SK-N-SH treated with all-trans-retinoic acid at 6 μM for 48 hours (cell line): ENCODE results near the gene CAMK2B.

Source experiments
- ATAC-seq: fragments of 200-7000 bp; cut with Tn5 transposase; 3 replicates; pipeline ENCODE4 v1.9.1; 2020; ENCODE audit warnings: mild to moderate bottlenecking, moderate library complexity
- ARNTL ChIP-seq: fragments of 450-650 bp; formaldehyde crosslinking; IDR thresholded peaks from 2 replicates; pipeline ENCODE4 v1.5.0; 2020; ENCODE audit warnings: low read depth, mild to moderate bottlenecking, moderate library complexity, borderline replicate concordance
- CREB5 ChIP-seq: fragments of 250-450 bp; sonication (Bioruptor Pico); IDR thresholded peaks from 2 replicates; pipeline ENCODE4 v1.5.1; 2020; ENCODE audit warnings: low read depth, mild to moderate bottlenecking, moderate library complexity
- CSDC2 ChIP-seq: fragments of 250-450 bp; sonication (Bioruptor Pico); IDR thresholded peaks from 2 replicates; pipeline ENCODE4 v1.5.0; 2020; ENCODE audit warnings: mild to moderate bottlenecking, moderate library complexity
- CSRNP3 ChIP-seq: fragments of 250-450 bp; sonication (Bioruptor Pico); IDR thresholded peaks from 2 replicates; pipeline ENCODE4 v1.5.1; 2021; ENCODE audit warnings: mild to moderate bottlenecking, moderate library complexity
- ESRRG ChIP-seq: fragments of 250-450 bp; sonication (Bioruptor Pico); IDR thresholded peaks from 2 replicates; pipeline ENCODE4 v1.6.1; 2021; ENCODE audit warnings: mild to moderate bottlenecking
- GLIS3 ChIP-seq: fragments of 250-450 bp; sonication (Bioruptor Pico); IDR thresholded peaks from 2 replicates; pipeline ENCODE4 v1.5.0; 2020; ENCODE audit warnings: mild to moderate bottlenecking, moderate library complexity
- ISL1 ChIP-seq: fragments of 250-450 bp; sonication (Bioruptor Pico); IDR thresholded peaks from 2 replicates; pipeline ENCODE4 v2.1.2; 2022; ENCODE audit warnings: mild to moderate bottlenecking, moderate library complexity
- OSR1 ChIP-seq: fragments of 250-450 bp; sonication (Bioruptor Pico); IDR thresholded peaks from 2 replicates; pipeline ENCODE4 v1.8.0; 2022; ENCODE audit warnings: moderate library complexity, mild to moderate bottlenecking, inconsistent platforms
- PATZ1 ChIP-seq: fragments of 250-450 bp; sonication (Bioruptor Pico); IDR thresholded peaks from 2 replicates; pipeline ENCODE4 v1.8.0; 2020; ENCODE audit warnings: mild to moderate bottlenecking, moderate library complexity, borderline replicate concordance
- POU6F1 ChIP-seq: fragments of 250-450 bp; sonication (Bioruptor Pico); IDR thresholded peaks from 2 replicates; pipeline ENCODE4 v1.8.0; 2021; ENCODE audit warnings: low read depth, mild to moderate bottlenecking, moderate library complexity, borderline replicate concordance
- PPARA ChIP-seq: fragments of 250-450 bp; sonication (Bioruptor Pico); IDR thresholded peaks from 2 replicates; pipeline ENCODE4 v1.5.0; 2020; ENCODE audit warnings: mild to moderate bottlenecking, borderline replicate concordance
- RARB ChIP-seq: fragments of 250-450 bp; sonication (Bioruptor Pico); IDR thresholded peaks from 2 replicates; pipeline ENCODE4 v1.8.0; 2021; ENCODE audit warnings: mild to moderate bottlenecking, moderate library complexity
- SNAI2 ChIP-seq: fragments of 250-450 bp; sonication (Bioruptor Pico); IDR thresholded peaks from 2 replicates; pipeline ENCODE4 v1.5.0; 2020; ENCODE audit warnings: mild to moderate bottlenecking, moderate library complexity
- TCF4 ChIP-seq: fragments of 250-450 bp; sonication (Bioruptor Pico); IDR thresholded peaks from 2 replicates; pipeline ENCODE4 v1.8.0; 2021; ENCODE audit warnings: mild to moderate bottlenecking, moderate library complexity, borderline replicate concordance
- TOX ChIP-seq: fragments of 250-450 bp; sonication (Bioruptor Pico); IDR thresholded peaks from 2 replicates; pipeline ENCODE4 v1.8.0; 2021; ENCODE audit warnings: mild to moderate bottlenecking, moderate library complexity, borderline replicate concordance
- TSHZ2 ChIP-seq: fragments of 250-450 bp; sonication (Bioruptor Pico); IDR thresholded peaks from 2 replicates; pipeline ENCODE4 v1.5.0; 2020; ENCODE audit warnings: mild to moderate bottlenecking, moderate library complexity
- ZC3H10 ChIP-seq: fragments of 250-450 bp; sonication (Bioruptor Pico); IDR thresholded peaks from 2 replicates; pipeline ENCODE4 v1.5.1; 2021; ENCODE audit warnings: mild to moderate bottlenecking, moderate library complexity
- ZFP30 ChIP-seq: fragments of 450-650 bp; formaldehyde crosslinking; IDR thresholded peaks from 2 replicates; pipeline ENCODE4 v1.5.0; 2022; ENCODE audit warnings: mild to moderate bottlenecking, moderate library complexity
- ZNF565 ChIP-seq: fragments of 450-650 bp; formaldehyde crosslinking; conservative IDR thresholded peaks from 2 replicates; pipeline ENCODE4 v1.5.0; 2020; ENCODE audit warnings: low read depth, mild to moderate bottlenecking, moderate library complexity
- ZNF8 ChIP-seq: fragments of 450-650 bp; formaldehyde crosslinking; IDR thresholded peaks from 2 replicates; pipeline ENCODE4 v1.5.0; 2020; ENCODE audit warnings: mild to moderate bottlenecking, moderate library complexity

CAMK2B gene

GRCh38 chr7:44257618-44258422 lies 67.6 kb downstream of the CAMK2B start:
- ATAC-seq = peak; percentile 86
- TF ChIP-seq ZNF565 (CRISPR knock-in tag) (no peak), CREB5 (CRISPR knock-in tag) (peak; percentile 57; the same call in 1 of the 2 replicates), TCF4 (CRISPR knock-in tag) (no peak)

GRCh38 chr7:44257213-44257612 lies 68.2 kb downstream of the CAMK2B start:
- ATAC-seq = no peak
- no peak for TF ChIP-seq GLIS3 (CRISPR knock-in tag)
- TF ChIP-seq ZFP30 (CRISPR knock-in tag) = no peak
- no peak for TF ChIP-seq ESRRG
- TF ChIP-seq CSDC2 (CRISPR knock-in tag) = no peak
- TF ChIP-seq ISL1 (CRISPR knock-in tag) = no peak

GRCh38 chr7:44256459-44256858 lies 68.9 kb downstream of the CAMK2B start:
- ATAC-seq = no peak
- TF ChIP-seq TSHZ2 (CRISPR knock-in tag) (no peak), ZFP30 (CRISPR knock-in tag) (no peak), ARNTL (no peak), SNAI2 (no peak), PPARA (CRISPR knock-in tag) (no peak), PATZ1 (CRISPR knock-in tag) (no peak), ESRRG (no peak), CSDC2 (CRISPR knock-in tag) (no peak), TOX (CRISPR knock-in tag) (no peak), TCF4 (CRISPR knock-in tag) (no peak), OSR1 (CRISPR knock-in tag) (no peak), RARB (CRISPR knock-in tag) (no peak)
- TF ChIP-seq, all 23 proteins: peak for 0

- ATAC-seq = no peak
- TF ChIP-seq OSR1 (CRISPR knock-in tag) = no peak
- TF ChIP-seq TCF4 (CRISPR knock-in tag) = no peak
- no peak for TF ChIP-seq CSRNP3 (CRISPR knock-in tag)
- no peak for TF ChIP-seq POU6F1 (CRISPR knock-in tag)
- TF ChIP-seq PPARA (CRISPR knock-in tag) = no peak
- no peak for TF ChIP-seq TOX (CRISPR knock-in tag)
- TF ChIP-seq ARNTL = no peak
- no peak for TF ChIP-seq ZC3H10 (CRISPR knock-in tag)
- no peak for TF ChIP-seq CREB5 (CRISPR knock-in tag)
- TF ChIP-seq ZNF8 (CRISPR knock-in tag) = no peak
These were observed 73.5 kb downstream of the CAMK2B start for GRCh38 chr7:44251881-44252280.
